Esophagus muscularis mucosa (tissue), 4 donors: Measurements from ENCODE around the gene TOX2. TPM values are rescaled to one million over a fixed set of nuclear protein-coding genes. Genes with fewer than 3 reads are reported as not detected.

Experiments
- DNase-seq: peaks from one replicate; pipeline ENCODE4 v3.0.0-alpha.2; 2017; ENCODE audit errors: extremely low spot score
- H3K27ac ChIP-seq, 4 donors: fragments of 200-600 bp; sonication (generic); replicated peaks in 1 of 4; 1 replicate in 3 of 4; 2 replicates in 1 of 4; pipeline ENCODE4 v1.5.1; 2016 to 2019; ENCODE audit warnings: mild to moderate bottlenecking in 1 of 4
- H3K27me3 ChIP-seq, 4 donors: fragments of 200-600 bp; sonication (generic); one replicate each; pipeline versions ENCODE4 v1.5.1 to v1.6.0; 2016 to 2019
- H3K36me3 ChIP-seq, 4 donors: fragments of 200-600 bp; sonication (generic); one replicate each; pipeline ENCODE4 v1.5.1; 2016 to 2019
- H3K4me1 ChIP-seq, 4 donors: fragments of 200-600 bp; sonication (generic); one replicate each; pipeline ENCODE4 v1.5.1; 2016 to 2019
- H3K4me3 ChIP-seq, 4 donors: fragments of 200-600 bp; sonication (generic); 1 replicate in 2 of 4; 2 replicates in 2 of 4; pipeline ENCODE4 v1.5.1; 2016 to 2019; ENCODE audit warnings: mild to moderate bottlenecking in 4 of 4, moderate library complexity in 1 of 4
- H3K9me3 ChIP-seq, 4 donors: fragments of 200-600 bp; sonication (generic); 1 replicate in 3 of 4; 2 replicates in 1 of 4; pipeline ENCODE4 v1.5.1; 2016 to 2019
- CTCF ChIP-seq, 3 experiments: fragments of 200-600 bp in 2 of 3; fragments of 450-650 bp in 1 of 3; sonication (generic) in 2 of 3; IDR thresholded peaks; one replicate each; pipeline ENCODE4 v1.5.1; 2017 to 2019; ENCODE audit warnings: antibody characterized with exemption in 3 of 3, mild to moderate bottlenecking in 2 of 3, moderate library complexity in 1 of 3
- EP300 ChIP-seq: sonication (generic); formaldehyde crosslinking; IDR thresholded peaks from one replicate; pipeline ENCODE4 v1.6.1; 2017; ENCODE audit warnings: antibody characterized with exemption
- POLR2A ChIP-seq: fragments of 450-650 bp; IDR thresholded peaks from one replicate; pipeline ENCODE4 v1.6.1; 2017; ENCODE audit warnings: antibody characterized with exemption, moderate library complexity, mild to moderate bottlenecking, low read depth
- POLR2AphosphoS5 ChIP-seq, 2 donors: sonication (generic); formaldehyde crosslinking; IDR thresholded peaks; one replicate each; pipeline ENCODE4 v1.6.1; 2017; ENCODE audit warnings: antibody characterized with exemption in 2 of 2
- WGBS: methylation state at CpG from one replicate; pipeline ENCODE4 v1.1.5; 2018; 5-methylcytosine and 5-hydroxymethylcytosine counted together
- intact Hi-C: fragments of 100-400 bp; cut with DNase I; formaldehyde crosslinking; loops from one replicate; pipeline ENCODE4 v1.15.1; 2023
- total RNA-seq, 4 donors: library from RNA; depleted of rRNA; stranded (reverse); fragments of >200 nt; gene quantifications; one replicate each; pipeline versions ENCODE4 v1.1.0 to v1.2.1, GENCODE V29; 2016

TOX2 gene
- total RNA-seq, 4 donors from 2014 or later, result 19.4 to 39.5 (median 32.8) TPM

DNA sequence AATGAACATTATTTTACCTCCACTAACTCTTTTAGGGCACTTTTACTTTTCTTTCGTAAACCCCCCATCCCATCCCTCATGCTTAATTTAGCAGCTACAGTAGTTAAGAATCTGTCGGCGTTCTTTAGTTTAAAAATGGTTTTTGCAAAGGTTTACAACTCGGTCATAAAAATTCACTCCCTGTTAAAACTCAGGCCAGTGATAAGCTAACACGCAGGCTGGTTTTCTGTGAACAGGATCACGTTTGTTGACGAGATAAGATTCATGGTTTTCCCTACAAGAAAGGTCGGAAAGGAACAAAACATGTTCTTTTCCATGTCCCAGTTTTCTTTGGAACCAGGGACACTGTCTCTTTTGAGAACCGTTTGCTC is 101.1 kb downstream of the TOX2 start:
- intact Hi-C loops, result loop anchor here (10.0 kb wide), 1 partner anchor 199 kb away; the partner anchor contains the start of gene OSER1
- H3K4me1 ChIP-seq, result peaks cover 3 to 65% (median 64%) of the 10 kb centered on the region in 4 donors
- 31% methylated on average over 9 of the region's 9 CpGs for WGBS

DNA sequence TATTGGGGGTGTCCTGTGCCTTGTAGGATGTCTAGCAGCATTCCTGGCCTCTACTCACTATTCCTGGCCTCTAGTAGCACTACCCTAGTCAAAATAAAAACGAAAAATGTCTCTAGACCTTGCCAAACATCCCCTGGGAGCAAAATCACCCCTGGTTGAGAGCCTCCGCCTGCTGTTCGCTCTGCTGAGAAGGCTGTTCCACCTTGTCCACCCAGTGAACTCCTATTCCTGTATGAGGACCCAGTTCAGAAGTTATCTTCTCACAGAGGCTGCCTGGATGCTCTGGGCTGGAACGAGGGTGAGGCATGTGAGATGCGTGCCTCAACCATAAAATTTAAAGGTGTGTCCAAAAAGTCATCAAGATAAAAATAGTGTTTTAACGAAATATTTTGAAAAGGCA is 101.9 kb downstream of the TOX2 start:
- no peaks in the 10 kb centered on the region for H3K36me3 ChIP-seq
- H3K27me3 ChIP-seq, result no peaks in the 10 kb centered on the region
- no peaks in the 10 kb centered on the region for H3K9me3 ChIP-seq
- DNase-seq, result no peak
- H3K4me1 ChIP-seq, result peaks cover 3 to 65% (median 64%) of the 10 kb centered on the region in 4 donors
- WGBS, result 82% methylated on average over 6 of the region's 6 CpGs
- H3K27ac ChIP-seq, result peak overlapping the region; percentile 64 to 89 (median 77)
- no peak for TF ChIP-seq POLR2A
- TF ChIP-seq EP300, result no peak
- no peak for TF ChIP-seq POLR2AphosphoS5 (IDR thresholded peaks at IDR 0.05)
- TF ChIP-seq CTCF (IDR thresholded peaks at IDR 0.05), result no peak
- H3K4me3 ChIP-seq, result no peak overlapping the region
- intact Hi-C loops, result loop anchor here (10.0 kb wide), 1 partner anchor 198 kb away; the partner anchor contains the start of gene OSER1

More for the DNA sequence above, 101.1 kb downstream of the TOX2 start:
- DNase-seq, result no peak
- H3K9me3 ChIP-seq, result no peaks in the 10 kb centered on the region
- peak overlapping the region; percentile 64 to 89 (median 77) for H3K27ac ChIP-seq
- TF ChIP-seq CTCF (IDR thresholded peaks at IDR 0.05), result no peak
- no peak for TF ChIP-seq POLR2AphosphoS5 (IDR thresholded peaks at IDR 0.05)
- TF ChIP-seq POLR2A, result no peak
- no peak for TF ChIP-seq EP300
- H3K36me3 ChIP-seq, result no peaks in the 10 kb centered on the region
- no peaks in the 10 kb centered on the region for H3K27me3 ChIP-seq
- peak overlapping the region in 1 of 4 donors; percentile 5 for H3K4me3 ChIP-seq

GRCh38 chr20:44017211-44017610 is 102.6 kb downstream of the TOX2 start:
- DNase-seq, result no peak
- peaks cover 3 to 65% (median 64%) of the 10 kb centered on the region in 4 donors for H3K4me1 ChIP-seq
- no peaks in the 10 kb centered on the region for H3K9me3 ChIP-seq

GRCh38 chr20:44017905-44018258 is 103.2 kb downstream of the TOX2 start:
- peaks cover 3 to 65% (median 64%) of the 10 kb centered on the region in 4 donors for H3K4me1 ChIP-seq
- no peaks in the 10 kb centered on the region for H3K36me3 ChIP-seq
- TF ChIP-seq EP300 (no peak), POLR2AphosphoS5 (IDR thresholded peaks at IDR 0.05) (no peak), CTCF (IDR thresholded peaks at IDR 0.05) (no peak), POLR2A (no peak)
- intact Hi-C loops, result loop anchor here (10.0 kb wide), 1 partner anchor 197 kb away; the partner anchor contains the start of gene OSER1
- H3K4me3 ChIP-seq, result peak overlapping the region in 3 of 4 donors; percentile 12 to 29 (median 26)
- 31% methylated on average over 4 of the region's 4 CpGs for WGBS
- H3K27ac ChIP-seq, result peak overlapping the region; percentile 64 to 89 (median 77)
- H3K9me3 ChIP-seq, result no peaks in the 10 kb centered on the region
- DNase-seq, result no peak
- no peaks in the 10 kb centered on the region for H3K27me3 ChIP-seq

More at GRCh38 chr20:44017211-44017610, 102.6 kb downstream of the TOX2 start:
- 81% methylated on average over 4 of the region's 11 CpGs for WGBS
- no peaks in the 10 kb centered on the region for H3K36me3 ChIP-seq
- no peaks in the 10 kb centered on the region for H3K27me3 ChIP-seq
- intact Hi-C loops, result loop anchor here (10.0 kb wide), 1 partner anchor 198 kb away; the partner anchor contains the start of gene OSER1
- peak overlapping the region; percentile 64 to 89 (median 77) for H3K27ac ChIP-seq
- no peak for TF ChIP-seq EP300
- no peak for TF ChIP-seq POLR2A
- TF ChIP-seq POLR2AphosphoS5 (IDR thresholded peaks at IDR 0.05), result no peak
- TF ChIP-seq CTCF (IDR thresholded peaks at IDR 0.05), result no peak
- no peak overlapping the region for H3K4me3 ChIP-seq
